Astrocyte (in vitro differentiated cells and primary cell): ENCODE measurements around the gene KLHDC8B. TPM values are rescaled to one million over a fixed set of nuclear protein-coding genes. Genes with fewer than 3 reads are reported as not detected.

ENCODE experiments used
- DNase-seq: peaks from one replicate; pipeline ENCODE4 v3.0.0-alpha.2; 2010; ENCODE audit warnings: low read depth
- FAIRE-seq: peaks from 2 replicates; lab custom pipeline; 2011; peaks lifted over from hg19 to GRCh38; lab: Jason Lieb, UNC
- H2AFZ ChIP-seq: 2 replicates; pipeline ENCODE4 v1.6.0; 2012; ENCODE audit warnings: low read depth, low read length, inconsistent platforms
- H3K27ac ChIP-seq: 2 replicates; pipeline ENCODE4 v1.5.1; 2011; ENCODE audit warnings: low read depth, low read length, inconsistent platforms
- H3K27me3 ChIP-seq: 2 replicates; pipeline ENCODE4 v1.6.0; 2011; ENCODE audit warnings: low read length, inconsistent platforms; ENCODE audit not compliant: insufficient read depth
- H3K36me3 ChIP-seq: 2 replicates; pipeline ENCODE4 v1.5.1; 2011; ENCODE audit warnings: low read length, inconsistent platforms; ENCODE audit not compliant: insufficient read depth
- H3K4me1 ChIP-seq: 2 replicates; pipeline ENCODE4 v1.5.1; 2011; ENCODE audit warnings: low read length, inconsistent platforms; ENCODE audit not compliant: insufficient read depth
- H3K4me2 ChIP-seq: 2 replicates; pipeline ENCODE4 v1.6.0; 2012; ENCODE audit warnings: low read length, inconsistent platforms
- H3K4me3 ChIP-seq: 2 replicates; pipeline ENCODE4 v1.5.1; 2011; ENCODE audit warnings: low read depth, mild to moderate bottlenecking, low read length, inconsistent platforms; ENCODE audit not compliant: insufficient read depth
- H3K79me2 ChIP-seq: 2 replicates; pipeline ENCODE4 v1.6.0; 2012; ENCODE audit warnings: mild to moderate bottlenecking, low read length, inconsistent platforms; ENCODE audit not compliant: insufficient read depth
- H3K9ac ChIP-seq: 2 replicates; pipeline ENCODE4 v1.6.0; 2012; ENCODE audit warnings: mild to moderate bottlenecking, low read length, inconsistent platforms
- H3K9me3 ChIP-seq: 2 replicates; pipeline ENCODE4 v1.5.1; 2012; ENCODE audit warnings: low read depth, mild to moderate bottlenecking, low read length, inconsistent platforms; ENCODE audit not compliant: insufficient read depth
- H4K20me1 ChIP-seq: 2 replicates; pipeline ENCODE4 v1.6.0; 2012; ENCODE audit warnings: low read length, inconsistent platforms; ENCODE audit not compliant: insufficient read depth
- H3K27ac Mint-ChIP-seq: one replicate; pipeline ENCODE4 v1.8.0; 2021; ENCODE audit warnings: mild to moderate bottlenecking, mixed read lengths; ENCODE audit not compliant: unreplicated experiment
- H3K27me3 Mint-ChIP-seq: one replicate; pipeline ENCODE4 v1.8.0; 2021; ENCODE audit warnings: low read depth, mixed read lengths; ENCODE audit not compliant: unreplicated experiment
- H3K36me3 Mint-ChIP-seq: one replicate; pipeline ENCODE4 v1.8.0; 2021; ENCODE audit warnings: low read depth, mixed read lengths; ENCODE audit not compliant: unreplicated experiment
- H3K4me1 Mint-ChIP-seq: one replicate; pipeline ENCODE4 v1.8.0; 2021; ENCODE audit warnings: low read depth, mixed read lengths; ENCODE audit not compliant: unreplicated experiment
- H3K4me3 Mint-ChIP-seq: one replicate; pipeline ENCODE4 v1.8.0; 2021; ENCODE audit warnings: mild to moderate bottlenecking, moderate library complexity, mixed read lengths; ENCODE audit not compliant: unreplicated experiment
- H3K9me3 Mint-ChIP-seq: one replicate; pipeline ENCODE4 v1.8.0; 2021; ENCODE audit warnings: mild to moderate bottlenecking, mixed read lengths; ENCODE audit not compliant: unreplicated experiment
- CTCF ChIP-seq: IDR thresholded peaks from 2 replicates; pipeline ENCODE4 v1.5.1; 2011; ENCODE audit warnings: low read depth, mild to moderate bottlenecking, inconsistent platforms, low read length, moderate library complexity; ENCODE audit not compliant: insufficient read depth
- EZH2 ChIP-seq: IDR thresholded peaks from 2 replicates; pipeline ENCODE4 v1.6.1; 2012; ENCODE audit warnings: mild to moderate bottlenecking, low read length, inconsistent platforms; ENCODE audit not compliant: insufficient read depth
- total RNA-seq: library from RNA; stranded (reverse); gene quantifications from 2 replicates; pipeline ENCODE4 v1.2.1, GENCODE V29; 2021

KLHDC8B gene
- total RNA-seq, 1 donor from 2014 or later = 31.6 TPM

DNA sequence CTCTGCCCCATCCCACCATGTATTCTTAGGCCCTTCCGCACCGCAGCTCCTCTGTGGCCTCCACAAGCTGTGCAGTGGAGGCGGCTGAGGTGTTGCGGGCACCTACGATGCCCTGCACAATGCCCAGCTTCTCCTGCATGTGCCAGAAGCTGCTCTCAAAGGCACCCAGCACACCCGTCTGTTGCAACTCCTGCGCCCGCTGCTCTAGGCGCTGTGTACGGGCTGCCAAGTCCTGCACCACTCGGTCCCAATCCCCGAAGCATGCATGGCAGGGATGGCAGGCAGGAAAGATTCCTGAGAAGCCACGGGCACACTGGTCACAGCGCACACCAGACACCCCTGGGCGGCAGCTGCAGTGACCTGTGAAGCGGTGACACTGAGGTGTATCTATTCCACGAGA, 47.7 kb upstream of the KLHDC8B start:
- no peak overlapping the region for H2AFZ ChIP-seq
- Mint-ChIP-seq H3K4me1 (peaks cover 8% of the 10 kb centered on the region), H3K27ac (no peak overlapping the region), H3K9me3 (no peaks in the 10 kb centered on the region), H3K27me3 (no peaks in the 10 kb centered on the region), H3K36me3 (peaks cover 21% of the 10 kb centered on the region), H3K4me3 (no peak overlapping the region)
- no peak for FAIRE-seq
- H4K20me1 ChIP-seq = peaks cover 53% of the 10 kb centered on the region
- H3K4me1 ChIP-seq = peaks cover 14% of the 10 kb centered on the region
- H3K4me2 ChIP-seq = no peak overlapping the region
- H3K36me3 ChIP-seq = peaks cover 41% of the 10 kb centered on the region
- no peak overlapping the region for H3K4me3 ChIP-seq
- TF ChIP-seq CTCF (no peak), EZH2 (no peak)
- no peaks in the 10 kb centered on the region for H3K27me3 ChIP-seq
- no peak overlapping the region for H3K27ac ChIP-seq
- no peak overlapping the region for H3K9ac ChIP-seq
- no peaks in the 10 kb centered on the region for H3K9me3 ChIP-seq
- peaks cover 25% of the 10 kb centered on the region for H3K79me2 ChIP-seq
- no peak for DNase-seq

- H3K27ac ChIP-seq = no peak overlapping the region
These were observed 47.2 kb upstream of the KLHDC8B start for GRCh38 chr3:49124203-49124602.

More at GRCh38 chr3:49124203-49124602, 47.2 kb upstream of the KLHDC8B start:
- Mint-ChIP-seq H3K4me1 (peaks cover 6% of the 10 kb centered on the region), H3K27me3 (no peaks in the 10 kb centered on the region), H3K4me3 (no peak overlapping the region), H3K27ac (no peak overlapping the region), H3K36me3 (peaks cover 25% of the 10 kb centered on the region), H3K9me3 (no peaks in the 10 kb centered on the region)
- Histone ChIP-seq H3K36me3 (peaks cover 39% of the 10 kb centered on the region), H3K4me3 (no peak overlapping the region), H4K20me1 (peaks cover 58% of the 10 kb centered on the region), H3K9me3 (no peaks in the 10 kb centered on the region), H3K9ac (no peak overlapping the region), H2AFZ (no peak overlapping the region), H3K4me2 (no peak overlapping the region), H3K79me2 (peaks cover 25% of the 10 kb centered on the region), H3K27me3 (no peaks in the 10 kb centered on the region), H3K4me1 (peaks cover 11% of the 10 kb centered on the region)
- DNase-seq = no peak
- TF ChIP-seq CTCF (no peak), EZH2 (no peak)
- FAIRE-seq = no peak
